EH (cell line): ENCODE measurements around the gene INPP5J.

Experiments
- DNase-seq: peaks from one replicate; pipeline ENCODE4 v3.0.0-alpha.2; 2015; ENCODE audit warnings: low read depth

Gene INPP5J

GRCh38 chr22:31126128-31126868, 3.5 kb downstream of the INPP5J start:
- DNase-seq, result no peak

DNA sequence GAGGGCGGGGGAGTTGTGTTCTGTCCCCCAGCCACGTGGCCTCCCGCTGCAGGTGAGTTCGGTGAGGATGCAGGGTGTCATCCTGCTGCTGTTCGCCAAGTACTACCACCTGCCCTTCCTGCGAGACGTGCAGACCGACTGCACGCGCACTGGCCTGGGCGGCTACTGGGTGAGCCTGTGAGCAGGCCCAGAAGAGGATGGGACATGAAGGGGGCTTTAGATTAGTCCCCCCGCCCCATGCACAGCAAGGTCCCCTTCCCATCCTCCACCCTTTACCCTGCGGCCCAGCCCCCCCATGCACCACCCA, 4.1 kb downstream of the INPP5J start:
- no peak for DNase-seq

DNA sequence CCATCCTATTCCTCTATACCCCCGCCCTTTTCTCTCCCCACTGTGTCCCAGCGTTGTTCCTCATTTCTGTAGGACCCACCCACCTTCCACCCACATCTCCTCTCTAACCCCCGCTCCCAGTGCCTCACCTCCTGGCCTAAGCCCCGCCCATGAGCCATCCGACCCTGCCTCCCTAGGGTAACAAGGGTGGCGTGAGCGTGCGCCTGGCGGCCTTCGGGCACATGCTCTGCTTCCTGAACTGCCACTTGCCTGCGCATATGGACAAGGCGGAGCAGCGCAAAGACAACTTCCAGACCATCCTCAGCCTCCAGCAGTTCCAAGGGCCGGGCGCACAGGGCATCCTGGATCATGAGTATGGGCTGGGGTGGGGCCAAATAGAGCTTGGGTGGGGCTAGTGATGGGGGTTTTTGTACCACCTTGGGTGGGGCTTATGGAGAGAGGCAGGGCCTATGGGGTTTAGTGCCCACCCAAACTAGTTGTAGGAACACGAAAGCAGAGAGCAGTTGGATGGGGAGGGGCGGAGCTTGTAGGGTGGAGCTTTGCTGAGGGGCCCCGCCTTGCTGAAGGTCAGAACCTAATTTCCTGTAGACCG, 4.5 kb downstream of the INPP5J start:
- DNase-seq, result no peak

DNA sequence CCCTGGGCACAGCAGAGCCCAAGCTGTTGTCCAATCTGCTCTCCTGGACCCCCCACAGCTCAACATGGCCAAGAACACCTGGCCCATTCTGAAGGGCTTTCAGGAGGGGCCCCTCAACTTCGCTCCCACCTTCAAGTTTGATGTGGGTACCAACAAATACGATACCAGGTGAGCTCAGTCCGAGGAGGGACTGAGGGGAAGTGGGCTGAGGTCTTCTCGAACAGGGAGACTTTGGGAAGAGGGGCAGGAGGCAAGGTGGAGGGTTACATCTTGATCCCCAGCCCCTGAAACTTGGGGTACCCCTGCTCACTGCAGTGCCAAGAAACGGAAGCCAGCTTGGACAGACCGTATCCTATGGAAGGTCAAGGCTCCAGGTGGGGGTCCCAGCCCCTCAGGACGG, 5.4 kb downstream of the INPP5J start:
- no peak for DNase-seq

GRCh38 chr22:31130873-31131272, 8.1 kb downstream of the INPP5J start:
- DNase-seq, result no peak

- no peak for DNase-seq
Measured at GRCh38 chr22:31133911-31134310, 11.1 kb downstream of the INPP5J start.

DNA sequence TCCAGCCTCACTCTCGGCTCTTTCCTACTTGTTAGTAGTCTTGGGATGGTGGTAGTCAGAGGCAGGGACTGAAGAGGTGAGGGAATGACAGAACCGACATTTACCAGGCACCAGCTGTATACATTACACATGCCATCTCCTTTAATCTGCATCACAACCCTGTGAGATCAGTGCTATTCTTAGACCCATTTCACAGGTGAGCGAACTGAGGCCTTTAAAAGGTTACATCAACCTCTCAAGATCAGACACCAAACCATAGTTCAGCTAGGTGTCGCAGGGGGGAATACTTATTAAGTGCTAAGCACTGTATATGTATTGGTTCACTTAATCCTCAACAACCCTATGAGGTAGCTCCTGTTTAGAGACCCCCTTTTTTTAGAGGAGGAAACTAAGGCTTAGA, 11.9 kb downstream of the INPP5J start:
- DNase-seq, result no peak

GRCh38 chr22:31135706-31136105, 12.9 kb downstream of the INPP5J start:
- DNase-seq, result no peak

GRCh38 chr22:31136155-31136554, 13.4 kb downstream of the INPP5J start:
- no peak for DNase-seq

DNA sequence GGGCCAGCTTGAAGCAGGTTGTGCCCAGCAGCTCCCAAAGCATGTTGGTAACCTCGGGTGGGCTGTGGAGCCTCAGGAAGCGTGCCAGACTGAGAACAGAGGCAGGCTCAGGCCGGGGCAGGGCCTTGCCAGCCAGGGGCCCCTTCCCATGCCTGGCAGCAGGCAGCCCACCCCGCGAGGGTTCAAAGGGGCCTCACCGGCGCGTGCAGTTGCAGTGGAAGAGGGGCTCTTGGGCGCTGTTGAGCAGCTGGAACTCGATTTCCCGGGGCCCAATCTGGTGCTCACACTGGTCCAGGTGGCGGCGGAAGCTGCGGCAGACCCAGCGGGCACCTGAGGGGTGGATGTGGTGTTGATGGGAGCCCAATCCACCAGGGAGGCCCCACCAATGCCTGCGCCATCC, 13.9 kb downstream of the INPP5J start:
- DNase-seq, result no peak

DNA sequence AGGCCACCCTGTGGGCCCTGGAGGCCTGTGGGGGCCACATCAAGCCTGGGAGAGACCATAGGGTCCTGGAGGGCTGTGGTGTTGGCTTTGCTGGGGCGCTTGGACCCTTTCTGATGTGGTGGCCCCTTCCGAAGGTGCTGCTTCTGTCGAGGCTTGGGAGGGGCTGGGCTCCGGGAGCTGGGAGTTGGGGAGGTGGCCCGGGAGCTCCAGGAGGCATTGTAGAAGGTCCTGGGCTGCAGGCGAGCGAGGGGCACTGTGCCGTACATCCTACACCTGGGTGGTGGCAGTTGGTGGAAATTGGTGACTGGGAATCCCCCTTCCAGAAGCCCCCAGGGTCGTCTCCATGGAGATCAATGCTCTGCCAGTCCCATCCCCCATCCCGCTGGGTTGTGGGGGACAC, 15.0 kb downstream of the INPP5J start:
- DNase-seq, result no peak

GRCh38 chr22:31138126-31138525, 15.4 kb downstream of the INPP5J start:
- no peak for DNase-seq

GRCh38 chr22:31139066-31139465, 16.3 kb downstream of the INPP5J start:
- DNase-seq, result no peak

- DNase-seq, result peak; percentile 72
Measured at GRCh38 chr22:31139866-31140716, 17.3 kb downstream of the INPP5J start, which contains the start of gene PLA2G3. TSS of gene PLA2G3 (minus strand) at chr22:31140508. CDS start at chr22:31140354, 154 bp downstream.

GRCh38 chr22:31140746-31141145, 18.0 kb downstream of the INPP5J start:
- no peak for DNase-seq

DNA sequence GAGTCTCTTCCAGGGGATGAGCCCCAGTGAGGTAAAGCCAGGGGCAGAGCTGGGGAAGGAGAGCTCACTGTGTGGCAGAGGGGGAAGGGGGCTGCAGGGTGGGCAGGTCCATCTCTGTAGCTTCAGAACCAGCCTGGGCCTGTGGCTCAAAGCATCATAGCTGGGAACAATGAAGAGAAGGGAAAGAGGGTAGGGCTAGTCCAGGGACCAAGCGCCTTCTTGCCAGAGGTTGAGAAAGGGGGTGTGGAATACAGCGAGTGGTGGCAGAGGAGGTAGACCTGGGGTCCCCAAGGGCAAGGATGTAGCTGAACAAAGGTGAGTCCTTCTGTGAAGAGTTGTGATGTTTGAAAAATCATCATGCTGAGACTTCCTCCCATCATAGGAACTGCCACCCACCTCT, 18.8 kb downstream of the INPP5J start:
- DNase-seq, result no peak

GRCh38 chr22:31142285-31142684, 19.5 kb downstream of the INPP5J start:
- DNase-seq, result no peak

DNA sequence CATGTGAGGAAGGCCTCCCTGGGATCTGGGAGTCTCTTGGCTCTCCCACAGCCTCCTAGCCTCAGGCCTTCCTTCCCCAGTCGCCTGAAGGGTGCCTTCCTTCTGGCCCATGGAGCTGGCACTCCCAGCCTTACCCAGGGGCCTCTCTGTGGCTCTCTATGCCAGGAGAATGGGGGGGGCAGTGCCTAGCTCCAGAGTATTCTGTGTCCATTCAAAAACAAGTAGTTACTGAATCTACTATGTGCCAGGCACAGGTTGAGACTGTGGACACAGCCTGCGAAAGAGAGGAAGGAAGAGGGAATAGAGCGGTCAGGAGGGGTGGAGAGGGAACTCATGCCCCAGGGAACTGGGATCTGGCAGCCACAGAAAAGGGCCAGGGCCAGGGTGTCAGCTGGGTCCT, 20.3 kb downstream of the INPP5J start:
- DNase-seq, result no peak

GRCh38 chr22:31143537-31143936, 20.8 kb downstream of the INPP5J start:
- peak; percentile 31 for DNase-seq

DNA sequence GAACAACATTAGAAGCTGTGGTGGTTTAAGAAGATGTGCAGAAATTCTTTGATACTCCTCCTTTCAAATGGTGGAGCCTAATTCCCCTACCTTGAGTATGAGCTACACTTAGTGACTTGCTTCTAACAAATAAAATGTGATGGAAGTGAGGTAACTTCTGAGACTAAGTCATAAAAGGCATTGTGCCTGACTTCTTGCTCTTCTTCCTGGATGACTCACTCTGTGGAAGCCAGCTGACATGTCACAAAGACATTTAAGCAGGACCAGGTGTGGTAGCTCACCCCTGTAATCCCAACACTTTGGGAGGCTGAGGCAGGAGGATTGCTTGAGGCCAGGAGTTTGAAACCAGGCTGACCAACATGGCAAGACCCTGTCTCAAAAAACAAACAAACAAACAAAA, 21.5 kb downstream of the INPP5J start:
- peak; percentile 55 for DNase-seq

DNA sequence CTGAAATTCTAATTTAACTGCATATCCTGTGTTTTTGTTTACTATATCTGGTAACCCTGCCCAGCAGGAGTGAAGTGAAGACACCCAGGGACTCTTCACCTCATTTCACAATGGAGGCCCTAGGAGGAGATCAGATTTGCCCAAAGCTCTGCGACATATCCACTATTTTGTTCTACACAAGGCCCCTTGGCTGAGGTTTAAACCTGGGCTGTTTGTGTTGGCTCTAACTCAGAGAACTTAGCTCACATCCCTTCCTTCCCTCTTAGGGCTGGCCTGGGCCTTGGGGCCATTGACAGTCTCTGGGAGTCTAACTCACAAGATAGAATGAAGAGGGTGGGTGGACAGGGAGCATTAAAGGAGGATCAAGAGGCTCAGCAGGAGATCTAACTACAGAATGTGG, 25.7 kb downstream of the INPP5J start:
- DNase-seq, result peak; percentile 35

DNA sequence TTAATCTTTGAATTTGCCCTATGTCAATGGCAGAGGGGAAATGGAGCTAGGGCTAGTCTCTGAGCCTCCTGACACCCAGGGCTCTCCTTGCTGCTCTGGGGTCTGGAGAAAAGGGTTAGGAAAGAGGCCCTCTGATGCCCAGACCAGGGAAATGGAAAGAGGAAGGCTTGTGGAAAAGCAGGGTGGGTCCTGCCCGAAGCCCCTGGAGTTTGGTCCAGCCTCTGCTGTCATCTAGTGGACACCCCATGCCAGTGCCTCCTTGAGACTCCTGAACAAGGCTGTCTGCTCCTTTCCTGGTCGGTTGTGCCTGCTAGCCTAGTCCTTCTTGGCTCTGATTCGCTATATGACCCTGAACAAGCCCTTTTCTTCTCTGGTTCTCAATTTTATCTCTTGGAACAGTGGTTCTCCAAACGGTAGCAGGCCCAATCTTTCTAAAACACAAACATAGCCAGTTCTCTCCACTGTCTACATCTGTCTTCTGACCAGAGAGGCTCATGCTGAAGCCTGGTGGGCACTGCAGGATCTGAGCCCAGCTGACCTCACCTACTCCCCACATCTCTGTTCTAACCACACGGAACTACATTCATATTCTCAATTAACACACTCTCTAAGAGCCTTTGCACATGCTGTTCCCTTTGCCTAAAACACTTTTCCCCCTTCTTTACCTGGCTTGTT, 26.3 kb downstream of the INPP5J start:
- DNase-seq, result peak; percentile 84

GRCh38 chr22:31150615-31151014, 27.8 kb downstream of the INPP5J start:
- no peak for DNase-seq
